ENCODE measurements around the gene NR1D2. TPM values are rescaled to one million over a fixed set of nuclear protein-coding genes. Genes with fewer than 3 reads are reported as not detected.

The NR1D2 gene
- total RNA-seq, 1 donor from 2014 or later, result 3.0 TPM

Other genes starting within 250 kb of the NR1D2 start
- 78.8 and 87.0 TPM in 2 replicates for gene UBE2E1, start 139.3 kb upstream of the NR1D2 start, total RNA-seq
- gene NKIRAS1, start 28.3 kb upstream of the NR1D2 start, total RNA-seq, result 3.9 and 4.5 TPM in 2 replicates
- 1,696 and 1,756 TPM in 2 replicates for gene RPL15, start 28.2 kb upstream of the NR1D2 start, total RNA-seq

Measured in activated T-helper 1 cell treated with anti-CD3 and anti-CD28 coated beads, Interleukin-12 subunit alpha, Interleukin-12 subunit beta, Interleukin-2, Interleukin-4 antibody, amounts not matched to agents 30 ng/mL and 10 ng/mL and 1 ng/mL, durations not matched to agents 14 hours and 24 hours and 36 hours (primary cell).